Measurements from ENCODE around the gene MAP3K7CL. TPM values are rescaled to one million over a fixed set of nuclear protein-coding genes. Genes with fewer than 3 reads are reported as not detected.

The MAP3K7CL gene
- total RNA-seq, 1 experiment from 2014 or later = 0.15 TPM

GRCh38 chr21:29148530-29148929, 18.1 kb downstream of the MAP3K7CL start:
- POLR2A ChIA-PET = no interaction called here
- H3K36me3 Mint-ChIP-seq = no peaks in the 10 kb centered on the region
- DNase-seq (ENCODE audit: low spot score) (no peak), ATAC-seq (no peak)
- no peak overlapping the region for H3K27ac Mint-ChIP-seq
- TF ChIP-seq GTF2I (CRISPR knock-in tag; conservative IDR thresholded peaks at IDR 0.05) = no peak
- no peak for TF ChIP-seq AR (CRISPR knock-in tag; IDR thresholded peaks at IDR 0.05)
- TF ChIP-seq NFYB (CRISPR knock-in tag; conservative IDR thresholded peaks at IDR 0.05; ENCODE audit: low read depth) = no peak
- no peak for TF ChIP-seq CTCF (IDR thresholded peaks at IDR 0.05)
- TF ChIP-seq SMAD3 (CRISPR knock-in tag; IDR thresholded peaks at IDR 0.05; ENCODE audit: borderline replicate concordance) = no peak
- CTCF ChIA-PET = interaction anchor here (1.1 to 1.8 kb wide), 2 partner anchors 15 to 228 kb away, joined by 3 to 5 read pairs; no protein-coding TSS in a partner anchor
- H3K4me3 Mint-ChIP-seq = no peak overlapping the region
- H3K27me3 Mint-ChIP-seq (ENCODE audit: low read depth) = no peaks in the 10 kb centered on the region; the same call in 1 of the 2 replicates
- H3K9me3 Mint-ChIP-seq = no peaks in the 10 kb centered on the region
- no peaks in the 10 kb centered on the region for H3K4me1 Mint-ChIP-seq

GRCh38 chr21:29149808-29150425, 19.5 kb downstream of the MAP3K7CL start:
- DNase-seq (ENCODE audit: low spot score) (no peak), ATAC-seq (no peak)
- CTCF ChIA-PET = interaction anchor here (1.1 to 1.8 kb wide), 3 partner anchors 14 to 227 kb away, joined by 3 to 7 read pairs (median 5); no protein-coding TSS in a partner anchor
- POLR2A ChIA-PET = no interaction called here
- no peaks in the 10 kb centered on the region; the same call in 1 of the 2 replicates for H3K27me3 Mint-ChIP-seq (ENCODE audit: low read depth)
- TF ChIP-seq ATF6 (CRISPR knock-in tag; IDR thresholded peaks at IDR 0.05) (no peak), MAX (CRISPR knock-in tag; IDR thresholded peaks at IDR 0.05) (no peak), NR3C1 (CRISPR knock-in tag; conservative IDR thresholded peaks at IDR 0.05; ENCODE audit: low read depth) (no peak), NR2C2 (CRISPR knock-in tag; IDR thresholded peaks at IDR 0.05) (no peak), SOX15 (CRISPR knock-in tag; IDR thresholded peaks at IDR 0.05) (no peak), USF1 (CRISPR knock-in tag; IDR thresholded peaks at IDR 0.05) (no peak), FOXP4 (CRISPR knock-in tag; IDR thresholded peaks at IDR 0.05) (no peak), NFYB (CRISPR knock-in tag; conservative IDR thresholded peaks at IDR 0.05; ENCODE audit: low read depth) (no peak), ATF3 (CRISPR knock-in tag; conservative IDR thresholded peaks at IDR 0.05) (no peak), PRRX2 (CRISPR knock-in tag; IDR thresholded peaks at IDR 0.05) (no peak), TEAD4 (CRISPR knock-in tag; IDR thresholded peaks at IDR 0.05) (no peak), EMX1 (CRISPR knock-in tag; IDR thresholded peaks at IDR 0.05) (no peak)
- no peak overlapping the region; the same call in 1 of the 2 replicates for H3K27ac Mint-ChIP-seq
- H3K9me3 Mint-ChIP-seq = no peaks in the 10 kb centered on the region
- H3K36me3 Mint-ChIP-seq = no peaks in the 10 kb centered on the region
- no peak overlapping the region for H3K4me3 Mint-ChIP-seq
- H3K4me1 Mint-ChIP-seq = no peaks in the 10 kb centered on the region

Measured in WTC11 (cell line).